Measurements from ENCODE around the gene TAF1B.

DNA sequence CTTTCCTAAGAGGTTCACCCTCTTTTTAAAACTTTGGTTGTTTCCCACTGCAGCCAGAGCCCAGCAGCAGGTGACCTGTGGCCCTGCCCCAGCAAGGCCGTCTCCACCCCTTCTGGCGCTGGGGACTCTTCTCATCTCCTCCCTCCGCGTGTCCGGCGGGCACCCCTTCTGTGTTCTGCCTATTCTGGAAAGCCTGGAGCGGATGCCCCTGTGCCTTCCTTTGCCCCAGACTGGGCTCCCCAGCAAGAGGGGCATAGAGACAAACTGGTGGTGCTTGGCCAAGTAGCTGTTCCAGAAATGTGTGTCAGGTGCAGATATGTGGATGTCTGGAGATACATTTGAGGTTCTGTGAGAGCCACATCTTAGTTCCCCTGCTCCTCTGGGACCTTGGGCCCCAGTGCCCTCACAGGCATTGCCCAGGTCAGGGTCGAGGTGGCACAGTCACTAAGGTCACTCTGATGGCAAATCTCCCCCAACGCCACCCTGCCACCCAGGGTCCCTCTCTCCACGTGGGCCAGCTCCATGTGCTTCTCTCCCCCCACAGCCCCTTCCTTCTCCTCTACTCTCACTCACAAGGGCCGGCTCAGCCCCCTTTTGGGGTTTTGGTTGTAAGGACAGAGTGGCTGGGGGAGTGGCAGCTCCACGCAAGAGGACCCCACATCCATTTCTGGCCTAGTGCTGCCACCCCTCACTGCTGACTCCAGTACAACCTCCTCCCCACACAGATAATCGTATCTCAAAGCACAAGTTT is 35.5 kb upstream of the TAF1B start:
- TF ChIP-seq POLR2A (IDR thresholded peaks at IDR 0.05) (no peak), CTCF (IDR thresholded peaks at IDR 0.05) (no peak)
